Liver (tissue), 9 donors: Measurements from ENCODE around the gene ROPN1. TPM values are rescaled to one million over a fixed set of nuclear protein-coding genes. Genes with fewer than 3 reads are reported as not detected.

Experiments
- DNase-seq: peaks from one replicate; pipeline ENCODE4 v3.0.0-alpha.2; 2017; ENCODE audit warnings: low spot score
- H3K27ac ChIP-seq, 2 donors: one replicate each; pipeline ENCODE4 v1.7.0; 2013; ENCODE audit warnings: inconsistent platforms in 2 of 2, low read length in 2 of 2, control low read depth in 1 of 2, low read depth in 1 of 2, mild to moderate bottlenecking in 1 of 2
- H3K27me3 ChIP-seq, 4 donors: one replicate each; pipeline versions ENCODE4 v1.6.1 to v1.7.0; 2013; ENCODE audit warnings: low read length in 3 of 4, inconsistent platforms in 1 of 4, mild to moderate bottlenecking in 1 of 4, moderate library complexity in 1 of 4; ENCODE audit not compliant: control insufficient read depth in 4 of 4, insufficient read depth in 4 of 4
- H3K36me3 ChIP-seq, 4 donors: one replicate each; pipeline versions ENCODE4 v1.6.1 to v1.7.0; 2013; ENCODE audit warnings: low read length in 3 of 4, mild to moderate bottlenecking in 3 of 4, low read depth in 1 of 4, moderate library complexity in 1 of 4; ENCODE audit not compliant: control insufficient read depth in 4 of 4, insufficient read depth in 3 of 4
- H3K4me1 ChIP-seq, 4 donors: one replicate each; pipeline versions ENCODE4 v1.6.1 to v1.7.0; 2013; ENCODE audit warnings: low read length in 3 of 4, mild to moderate bottlenecking in 3 of 4, moderate library complexity in 1 of 4; ENCODE audit not compliant: control insufficient read depth in 4 of 4, insufficient read depth in 4 of 4
- H3K4me3 ChIP-seq, 3 donors: one replicate each; pipeline versions ENCODE4 v1.6.1 to v1.7.0; 2013; ENCODE audit warnings: low read length in 3 of 3, control low read depth in 1 of 3, low read depth in 1 of 3, mild to moderate bottlenecking in 1 of 3
- H3K9ac ChIP-seq, 2 donors: one replicate each; pipeline ENCODE4 v1.7.0; 2013; ENCODE audit warnings: low read length in 2 of 2, mild to moderate bottlenecking in 2 of 2, moderate library complexity in 2 of 2, control low read depth in 1 of 2, low read depth in 1 of 2
- H3K9me3 ChIP-seq, 4 donors: one replicate each; pipeline versions ENCODE4 v1.6.1 to v1.7.0; 2013; ENCODE audit warnings: low read length in 3 of 4; ENCODE audit not compliant: control insufficient read depth in 4 of 4
- ATF3 ChIP-seq: IDR thresholded peaks from 2 replicates; pipeline ENCODE4 v1.6.1; 2016; ENCODE audit warnings: antibody characterized with exemption
- EGR1 ChIP-seq, 2 donors: IDR thresholded peaks; 2 replicates each; pipeline ENCODE4 v1.6.1; 2016 to 2018; ENCODE audit warnings: antibody characterized with exemption in 2 of 2, low read depth in 2 of 2
- FOXA1 ChIP-seq: IDR thresholded peaks from 2 replicates; pipeline ENCODE4 v1.6.1; 2016; ENCODE audit warnings: antibody characterized with exemption
- FOXA2 ChIP-seq: IDR thresholded peaks from 2 replicates; pipeline ENCODE4 v1.6.1; 2016; ENCODE audit warnings: antibody characterized with exemption
- HNF4A ChIP-seq, 2 donors: conservative IDR thresholded peaks; 2 replicates each; pipeline ENCODE4 v1.6.1; 2016; ENCODE audit warnings: antibody characterized with exemption in 2 of 2, mild to moderate bottlenecking in 2 of 2
- HNF4G ChIP-seq: IDR thresholded peaks from 2 replicates; pipeline ENCODE4 v1.6.1; 2016; ENCODE audit warnings: antibody characterized with exemption
- JUND ChIP-seq, 2 donors: IDR thresholded peaks; 2 replicates each; pipeline ENCODE4 v1.6.1; 2016; ENCODE audit warnings: antibody characterized with exemption in 2 of 2
- MAX ChIP-seq: IDR thresholded peaks from 2 replicates; pipeline ENCODE4 v1.6.1; 2016; ENCODE audit warnings: antibody characterized with exemption
- NR2F2 ChIP-seq: IDR thresholded peaks from 2 replicates; pipeline ENCODE4 v1.6.1; 2016; ENCODE audit warnings: antibody characterized with exemption
- RAD21 ChIP-seq, 2 donors: IDR thresholded peaks; 2 replicates each; pipeline ENCODE4 v1.6.1; 2016; ENCODE audit warnings: antibody characterized with exemption in 2 of 2, mild to moderate bottlenecking in 2 of 2
- REST ChIP-seq: IDR thresholded peaks from 2 replicates; pipeline ENCODE4 v1.6.1; 2016; ENCODE audit warnings: antibody characterized with exemption, mild to moderate bottlenecking
- RXRA ChIP-seq, 2 donors: IDR thresholded peaks; 2 replicates each; pipeline ENCODE4 v1.6.1; 2017 to 2018; ENCODE audit warnings: antibody characterized with exemption in 2 of 2, mild to moderate bottlenecking in 1 of 2
- SP1 ChIP-seq: IDR thresholded peaks from 2 replicates; pipeline ENCODE4 v1.6.1; 2018; ENCODE audit warnings: antibody characterized with exemption, mild to moderate bottlenecking
- TAF1 ChIP-seq: conservative IDR thresholded peaks from 2 replicates; pipeline ENCODE4 v1.6.1; 2016; ENCODE audit warnings: antibody characterized with exemption, mild to moderate bottlenecking
- YY1 ChIP-seq: IDR thresholded peaks from 2 replicates; pipeline ENCODE4 v1.6.1; 2016; ENCODE audit warnings: antibody characterized with exemption, mild to moderate bottlenecking
- ZBTB33 ChIP-seq: IDR thresholded peaks from 2 replicates; pipeline ENCODE4 v1.6.1; 2016; ENCODE audit warnings: antibody characterized with exemption
- WGBS: extraction: QIAGEN DNeasy Blood & Tissue Kit; methylation state at CpG from one replicate; pipeline ENCODE4 v1.1.7; 2013; 5-methylcytosine and 5-hydroxymethylcytosine counted together
- polyA plus RNA-seq, 2 donors: library from polyadenylated mRNA; stranded (reverse) in 1 of 2; unstranded in 1 of 2; fragments of 200-250 nt in 1 of 2; fragments of >200 nt in 1 of 2; fragmentation: Nextera tagmentation in 1 of 2; extraction: Ambion mirVana in 1 of 2; gene quantifications; one replicate each; pipeline versions ENCODE4 v1.2.1 to v1.2.3, GENCODE V29; 2013 to 2015
- total RNA-seq, 2 donors: library from RNA; depleted of rRNA; stranded (reverse); fragments of >200 nt; gene quantifications; one replicate each; pipeline ENCODE4 v1.2.3, GENCODE V29; 2014
- donor health status: healthy.
- donor health status: healthy.
- donor health status: healthy.
- donor health status: healthy.
- donor health status: healthy.

Gene ROPN1
- total and polyA plus RNA-seq, 4 donors, result not detected

GRCh38 chr3:123929325-123929724, 62.6 kb downstream of the ROPN1 start:
- Histone ChIP-seq H3K4me3 (no peak overlapping the region), H3K36me3 (peaks cover 1 to 12% (median 3%) of the 10 kb centered on the region in 4 donors), H3K9ac (no peak overlapping the region), H3K27ac (no peak overlapping the region), H3K9me3 (no peaks in the 10 kb centered on the region), H3K27me3 (no peaks in the 10 kb centered on the region), H3K4me1 (peaks cover 0 to 2% (median under 1%) of the 10 kb centered on the region in 4 donors)
- TF ChIP-seq RXRA (IDR thresholded peaks at IDR 0.05), result no peak
- no peak for TF ChIP-seq ATF3
- 98% methylated on average over 9 of the region's 9 CpGs for WGBS
- DNase-seq, result no peak

GRCh38 chr3:123926396-123926795, 65.5 kb downstream of the ROPN1 start:
- H3K4me1 ChIP-seq, result no peaks in the 10 kb centered on the region
- no peak for TF ChIP-seq REST
- TF ChIP-seq SP1, result no peak
- no peak for TF ChIP-seq FOXA1
- TF ChIP-seq NR2F2, result no peak
- no peak for TF ChIP-seq ZBTB33
- TF ChIP-seq HNF4A (conservative IDR thresholded peaks at IDR 0.05), result no peak
- TF ChIP-seq RAD21 (IDR thresholded peaks at IDR 0.05), result no peak
- no peak for TF ChIP-seq JUND (IDR thresholded peaks at IDR 0.05)
- no peak for TF ChIP-seq YY1
- TF ChIP-seq TAF1, result no peak
- no peak for TF ChIP-seq RXRA (IDR thresholded peaks at IDR 0.05)
- TF ChIP-seq MAX, result no peak
- no peak overlapping the region for H3K9ac ChIP-seq
- H3K27me3 ChIP-seq, result no peaks in the 10 kb centered on the region
- H3K4me3 ChIP-seq, result no peak overlapping the region
- peaks cover 0 to 9% (median 3%) of the 10 kb centered on the region in 4 donors for H3K36me3 ChIP-seq
- peaks cover 0 to 3% (median 0%) of the 10 kb centered on the region in 4 donors for H3K9me3 ChIP-seq
- no peak for DNase-seq
- H3K27ac ChIP-seq, result no peak overlapping the region

- Histone ChIP-seq H3K4me3 (no peak overlapping the region), H3K9ac (no peak overlapping the region), H3K27ac (no peak overlapping the region), H3K36me3 (peaks cover 0 to 6% (median 4%) of the 10 kb centered on the region in 4 donors), H3K27me3 (no peaks in the 10 kb centered on the region), H3K9me3 (peaks cover 0 to 7% (median 3%) of the 10 kb centered on the region in 4 donors), H3K4me1 (peaks cover 0 to 12% (median 1%) of the 10 kb centered on the region in 4 donors)
- no peak for DNase-seq
- no peak for TF ChIP-seq SP1
- TF ChIP-seq NR2F2, result no peak
- no peak for TF ChIP-seq REST
- TF ChIP-seq EGR1 (IDR thresholded peaks at IDR 0.05; ENCODE audit: low read depth in 2 of 2), result no peak
- TF ChIP-seq FOXA1, result no peak
- TF ChIP-seq FOXA2, result no peak
- TF ChIP-seq HNF4G, result no peak
- no peak for TF ChIP-seq YY1
- no peak for TF ChIP-seq RXRA (IDR thresholded peaks at IDR 0.05)
- no peak for TF ChIP-seq ZBTB33
- no peak for TF ChIP-seq ATF3
- TF ChIP-seq RAD21 (IDR thresholded peaks at IDR 0.05), result no peak
Measured at GRCh38 chr3:123920868-123921267, 71.1 kb downstream of the ROPN1 start.
